ENCODE data around the gene CTSV.

DNA sequence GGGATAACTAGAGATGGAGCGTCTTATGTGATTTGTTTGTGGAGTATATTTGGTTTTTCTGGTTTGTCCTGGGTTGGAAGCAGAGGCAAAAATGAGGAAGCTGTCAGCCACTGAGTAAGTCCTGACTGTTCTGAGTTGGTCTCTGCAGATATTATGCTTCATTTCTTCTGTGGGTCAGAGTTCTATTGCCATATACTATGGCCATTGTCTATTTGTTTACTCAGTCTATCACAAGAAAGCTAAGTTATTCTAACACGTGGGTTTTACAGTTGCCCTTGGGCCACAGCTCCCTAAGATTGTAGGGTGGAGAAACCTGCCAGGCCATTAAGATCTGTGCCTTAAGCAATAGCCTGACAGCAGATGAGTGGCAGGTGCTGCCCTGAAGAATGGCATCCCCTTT lies 3.0 kb upstream of the CTSV start:
- TF ChIP-seq, protein P1, sequence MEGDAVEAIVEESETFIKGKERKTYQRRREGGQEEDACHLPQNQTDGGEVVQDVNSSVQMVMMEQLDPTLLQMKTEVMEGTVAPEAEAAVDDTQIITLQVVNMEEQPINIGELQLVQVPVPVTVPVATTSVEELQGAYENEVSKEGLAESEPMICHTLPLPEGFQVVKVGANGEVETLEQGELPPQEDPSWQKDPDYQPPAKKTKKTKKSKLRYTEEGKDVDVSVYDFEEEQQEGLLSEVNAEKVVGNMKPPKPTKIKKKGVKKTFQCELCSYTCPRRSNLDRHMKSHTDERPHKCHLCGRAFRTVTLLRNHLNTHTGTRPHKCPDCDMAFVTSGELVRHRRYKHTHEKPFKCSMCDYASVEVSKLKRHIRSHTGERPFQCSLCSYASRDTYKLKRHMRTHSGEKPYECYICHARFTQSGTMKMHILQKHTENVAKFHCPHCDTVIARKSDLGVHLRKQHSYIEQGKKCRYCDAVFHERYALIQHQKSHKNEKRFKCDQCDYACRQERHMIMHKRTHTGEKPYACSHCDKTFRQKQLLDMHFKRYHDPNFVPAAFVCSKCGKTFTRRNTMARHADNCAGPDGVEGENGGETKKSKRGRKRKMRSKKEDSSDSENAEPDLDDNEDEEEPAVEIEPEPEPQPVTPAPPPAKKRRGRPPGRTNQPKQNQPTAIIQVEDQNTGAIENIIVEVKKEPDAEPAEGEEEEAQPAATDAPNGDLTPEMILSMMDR (IDR thresholded peaks at IDR 0.05) = no peak
- TF ChIP-seq POLR2A (IDR thresholded peaks at IDR 0.05) = no peak
